ENCODE measurements around the gene CABP2. TPM values are rescaled to one million over a fixed set of nuclear protein-coding genes. Genes with fewer than 3 reads are reported as not detected.

CABP2 gene
- total RNA-seq, 1 donor = not detected

DNA sequence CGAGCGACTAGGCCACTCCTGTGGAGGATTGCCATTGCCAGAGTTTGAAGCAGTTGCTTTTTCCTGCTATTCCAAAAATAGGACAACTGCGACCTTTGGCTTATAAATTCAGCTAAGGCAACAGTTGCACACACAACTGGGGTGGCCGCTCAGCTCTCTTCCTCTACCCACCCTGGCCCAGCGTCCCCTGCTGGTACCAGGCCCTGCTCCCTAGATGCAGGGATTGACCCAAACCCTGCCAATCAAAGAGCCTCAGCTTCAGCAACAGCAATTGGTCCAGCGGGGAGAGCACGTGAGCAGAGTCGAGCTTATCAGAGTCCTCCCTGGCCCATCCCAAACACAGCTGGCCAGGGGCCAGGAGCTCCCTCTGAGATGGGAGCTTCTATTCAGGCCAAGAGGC lies 22.0 kb upstream of the CABP2 start:
- H3K4me3 ChIP-seq (ENCODE audit: low read depth, low read length) = no peak overlapping the region
- TF ChIP-seq, protein P1, sequence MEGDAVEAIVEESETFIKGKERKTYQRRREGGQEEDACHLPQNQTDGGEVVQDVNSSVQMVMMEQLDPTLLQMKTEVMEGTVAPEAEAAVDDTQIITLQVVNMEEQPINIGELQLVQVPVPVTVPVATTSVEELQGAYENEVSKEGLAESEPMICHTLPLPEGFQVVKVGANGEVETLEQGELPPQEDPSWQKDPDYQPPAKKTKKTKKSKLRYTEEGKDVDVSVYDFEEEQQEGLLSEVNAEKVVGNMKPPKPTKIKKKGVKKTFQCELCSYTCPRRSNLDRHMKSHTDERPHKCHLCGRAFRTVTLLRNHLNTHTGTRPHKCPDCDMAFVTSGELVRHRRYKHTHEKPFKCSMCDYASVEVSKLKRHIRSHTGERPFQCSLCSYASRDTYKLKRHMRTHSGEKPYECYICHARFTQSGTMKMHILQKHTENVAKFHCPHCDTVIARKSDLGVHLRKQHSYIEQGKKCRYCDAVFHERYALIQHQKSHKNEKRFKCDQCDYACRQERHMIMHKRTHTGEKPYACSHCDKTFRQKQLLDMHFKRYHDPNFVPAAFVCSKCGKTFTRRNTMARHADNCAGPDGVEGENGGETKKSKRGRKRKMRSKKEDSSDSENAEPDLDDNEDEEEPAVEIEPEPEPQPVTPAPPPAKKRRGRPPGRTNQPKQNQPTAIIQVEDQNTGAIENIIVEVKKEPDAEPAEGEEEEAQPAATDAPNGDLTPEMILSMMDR (IDR thresholded peaks at IDR 0.05; ENCODE audit: insufficient read depth, low read length) = no peak
- DNase-seq (ENCODE audit: low read depth) = no peak

DNA sequence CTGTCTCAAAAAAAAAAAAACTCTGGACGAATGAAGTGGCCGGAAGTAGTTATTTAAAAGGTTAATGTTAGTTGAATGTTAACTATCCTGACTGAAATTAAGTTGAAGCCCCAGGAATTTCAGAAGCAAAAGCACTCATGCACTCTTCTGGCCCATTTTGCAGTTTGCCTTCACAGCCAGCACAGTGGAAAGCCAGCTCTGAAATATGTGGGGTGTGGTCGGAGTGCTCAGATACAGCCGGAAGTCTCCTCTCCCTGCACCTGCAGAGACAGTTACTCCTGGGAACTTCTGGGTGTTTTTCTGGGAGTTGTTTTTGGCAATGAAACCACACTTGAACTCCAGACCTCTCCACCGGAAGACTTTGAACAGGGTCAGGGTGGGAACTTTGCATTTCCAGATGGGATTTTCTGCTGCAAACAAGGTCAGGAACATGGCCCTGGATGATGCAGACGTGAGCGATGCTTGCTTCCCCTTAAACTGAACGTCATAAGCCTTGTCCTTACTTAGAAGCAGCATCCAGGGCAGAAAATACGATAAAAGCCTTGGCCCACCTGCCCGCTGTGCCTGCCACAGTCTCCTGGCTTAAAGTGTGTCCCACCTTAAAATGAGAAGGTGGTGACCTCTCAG lies 21.5 kb upstream of the CABP2 start:
- no peak for DNase-seq (ENCODE audit: low read depth)
- H3K4me3 ChIP-seq (ENCODE audit: low read depth, low read length) = no peak overlapping the region
- TF ChIP-seq, protein P1 (IDR thresholded peaks at IDR 0.05; ENCODE audit: insufficient read depth, low read length) = no peak

DNA sequence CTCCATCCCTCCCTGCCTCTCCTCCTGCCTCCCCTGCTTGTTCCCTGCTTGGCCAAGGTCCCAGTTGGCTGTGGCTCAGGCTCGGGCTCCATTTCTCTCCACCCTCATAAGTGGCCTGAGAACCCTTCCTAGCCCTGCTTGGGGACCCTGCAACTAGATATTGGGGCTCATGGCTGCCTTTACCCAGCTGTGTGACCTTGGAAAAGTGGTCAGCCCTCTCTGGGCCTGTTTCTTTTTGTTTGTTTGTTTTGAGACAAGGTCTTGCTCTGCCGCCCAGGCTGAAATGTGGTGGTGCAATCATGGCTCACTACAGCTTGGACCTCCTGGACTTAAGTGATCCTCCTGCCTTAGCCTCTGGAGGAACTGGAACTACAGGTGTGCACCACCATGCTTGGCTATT lies 20.3 kb upstream of the CABP2 start:
- TF ChIP-seq, protein P1 (IDR thresholded peaks at IDR 0.05; ENCODE audit: insufficient read depth, low read length) = no peak
- no peak overlapping the region for H3K4me3 ChIP-seq (ENCODE audit: low read depth, low read length)
- no peak for DNase-seq (ENCODE audit: low read depth)

DNA sequence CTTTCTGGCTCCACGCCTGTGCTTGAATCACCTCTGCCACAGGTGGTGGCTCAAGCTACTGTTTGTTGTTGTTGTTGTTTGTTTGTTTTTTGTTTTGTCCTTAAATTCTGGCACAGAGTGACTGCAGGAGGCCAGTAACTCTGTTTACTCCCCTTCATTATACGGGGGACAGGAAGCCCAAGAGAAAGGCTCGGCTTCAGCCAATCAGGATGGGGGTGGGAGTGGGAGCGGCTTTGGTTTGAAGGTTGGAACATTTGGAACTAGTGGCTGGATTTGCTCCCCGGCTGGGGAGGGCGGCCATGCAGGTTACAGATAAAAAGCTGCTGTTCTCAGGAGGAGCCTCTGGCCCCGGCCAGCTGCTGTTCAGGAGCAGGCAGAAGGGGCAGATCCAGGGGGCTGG lies 19.7 kb upstream of the CABP2 start:
- TF ChIP-seq, protein P1 (IDR thresholded peaks at IDR 0.05; ENCODE audit: insufficient read depth, low read length) = no peak
- H3K4me3 ChIP-seq (ENCODE audit: low read depth, low read length) = no peak overlapping the region
- DNase-seq (ENCODE audit: low read depth) = no peak

DNA sequence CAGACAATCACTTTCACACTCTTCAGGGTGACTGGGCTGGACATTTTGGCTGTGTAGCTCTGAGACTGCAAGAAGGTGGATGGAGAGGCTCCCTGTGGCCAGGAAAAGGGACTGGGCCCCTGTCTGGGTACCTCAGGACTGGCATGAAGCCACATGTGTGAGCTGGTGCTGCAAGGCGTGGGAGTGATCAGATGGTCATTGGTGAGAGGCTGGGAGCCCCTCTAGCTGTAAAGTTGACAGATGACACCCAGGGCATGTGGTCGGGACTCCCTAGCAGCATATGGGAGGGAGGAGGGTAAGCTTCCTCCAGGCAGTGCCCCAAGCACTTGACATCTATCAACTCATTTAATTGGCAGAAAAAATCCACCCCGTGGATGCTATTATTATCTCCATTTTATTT lies 18.9 kb upstream of the CABP2 start:
- no peak overlapping the region for H3K4me3 ChIP-seq (ENCODE audit: low read depth, low read length)
- DNase-seq (ENCODE audit: low read depth) = no peak
- TF ChIP-seq, protein P1 (IDR thresholded peaks at IDR 0.05; ENCODE audit: insufficient read depth, low read length) = no peak

DNA sequence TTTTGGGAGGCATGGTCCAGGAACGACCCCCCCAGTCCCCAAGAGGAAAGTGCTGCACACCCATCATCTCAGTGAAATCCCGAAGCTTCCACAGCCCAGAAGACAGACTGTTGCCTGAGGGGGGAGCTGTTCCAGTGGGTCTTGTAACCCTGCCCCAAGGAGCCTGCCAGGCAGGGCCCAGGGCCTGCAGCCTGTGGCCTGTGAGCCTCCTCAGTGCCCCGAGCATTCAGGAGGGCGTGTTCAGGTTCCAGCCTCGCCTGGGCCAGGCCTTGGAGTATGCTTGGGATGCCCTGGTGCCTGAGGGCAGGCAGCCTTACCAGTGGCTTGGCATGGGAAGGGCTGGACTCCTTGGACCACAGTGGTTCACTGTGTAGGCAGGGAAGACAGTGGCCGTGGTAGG lies 18.0 kb upstream of the CABP2 start:
- no peak overlapping the region for H3K4me3 ChIP-seq (ENCODE audit: low read depth, low read length)
- TF ChIP-seq, protein P1 (IDR thresholded peaks at IDR 0.05; ENCODE audit: insufficient read depth, low read length) = no peak
- DNase-seq (ENCODE audit: low read depth) = no peak

DNA sequence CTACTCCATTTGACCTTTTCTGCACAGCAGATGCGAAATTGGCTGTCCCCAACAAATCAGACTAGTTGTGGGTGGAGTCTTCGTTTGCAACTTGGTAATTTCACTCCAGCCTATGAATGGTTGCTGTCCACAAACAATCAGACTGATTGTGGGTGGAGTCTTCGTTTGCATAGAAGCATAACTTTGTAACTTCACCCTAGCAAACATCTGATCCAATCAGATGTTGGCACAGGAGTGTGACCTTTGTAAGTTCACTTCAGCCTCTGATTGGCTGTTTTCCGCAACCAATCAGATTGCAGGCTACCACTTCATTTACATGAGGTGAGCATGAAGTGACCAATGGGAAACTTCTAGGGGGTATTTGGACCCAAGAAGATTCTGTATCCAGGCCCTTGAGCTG lies 16.3 kb upstream of the CABP2 start:
- no peak overlapping the region for H3K4me3 ChIP-seq (ENCODE audit: low read depth, low read length)
- TF ChIP-seq, protein P1 (IDR thresholded peaks at IDR 0.05; ENCODE audit: insufficient read depth, low read length) = no peak
- DNase-seq (ENCODE audit: low read depth) = no peak
